ENCODE results near the gene ABCA13. TPM values are rescaled to one million over a fixed set of nuclear protein-coding genes. Genes with fewer than 3 reads are reported as not detected.

Gene ABCA13
- total RNA-seq, 2 donors from 2014 or later, result 1.7 to 2.5 TPM

GRCh38 chr7:48621076-48621475 lies 449.8 kb downstream of the ABCA13 start:
- Histone ChIP-seq H3K4me3 (no peak overlapping the region), H3K9me3 (no peaks in the 10 kb centered on the region), H3K27ac (no peak overlapping the region), H3K9ac (ENCODE audit: low read depth in 2 of 2, low read length in 2 of 2) (no peak overlapping the region), H3K4me1 (no peaks in the 10 kb centered on the region), H3K36me3 (no peaks in the 10 kb centered on the region), H3K27me3 (no peaks in the 10 kb centered on the region)
- TF ChIP-seq CTCF (IDR thresholded peaks at IDR 0.05), result no peak
- intact Hi-C loops (cut with DNase I), result no loop called here
- DNase-seq, result no peak

- Histone ChIP-seq H3K36me3 (no peaks in the 10 kb centered on the region), H3K9me3 (no peaks in the 10 kb centered on the region), H3K9ac (ENCODE audit: low read depth in 2 of 2, low read length in 2 of 2) (no peak overlapping the region), H3K27me3 (no peaks in the 10 kb centered on the region), H3K4me1 (no peaks in the 10 kb centered on the region), H3K4me3 (no peak overlapping the region), H3K27ac (no peak overlapping the region)
- DNase-seq, result no peak
- TF ChIP-seq CTCF (IDR thresholded peaks at IDR 0.05), result no peak
- intact Hi-C loops (cut with DNase I), result no loop called here
Observed at GRCh38 chr7:48627164-48627563, 455.9 kb downstream of the ABCA13 start.

GRCh38 chr7:48628793-48629349 lies 457.6 kb downstream of the ABCA13 start:
- intact Hi-C loops (cut with DNase I), result no loop called here
- no peak overlapping the region for H3K27ac ChIP-seq
- no peaks in the 10 kb centered on the region for H3K36me3 ChIP-seq
- no peak overlapping the region for H3K9ac ChIP-seq (ENCODE audit: low read depth in 2 of 2, low read length in 2 of 2)
- no peaks in the 10 kb centered on the region for H3K27me3 ChIP-seq
- DNase-seq, result no peak
- H3K9me3 ChIP-seq, result no peaks in the 10 kb centered on the region
- H3K4me3 ChIP-seq, result no peak overlapping the region
- H3K4me1 ChIP-seq, result no peaks in the 10 kb centered on the region
- no peak for TF ChIP-seq CTCF (IDR thresholded peaks at IDR 0.05)

GRCh38 chr7:48634116-48634632 lies 462.9 kb downstream of the ABCA13 start:
- Histone ChIP-seq H3K9me3 (no peaks in the 10 kb centered on the region), H3K27ac (no peak overlapping the region), H3K9ac (ENCODE audit: low read depth in 2 of 2, low read length in 2 of 2) (no peak overlapping the region), H3K27me3 (no peaks in the 10 kb centered on the region), H3K4me3 (no peak overlapping the region), H3K36me3 (no peaks in the 10 kb centered on the region), H3K4me1 (no peaks in the 10 kb centered on the region)
- no peak for TF ChIP-seq CTCF (IDR thresholded peaks at IDR 0.05)
- intact Hi-C loops (cut with DNase I), result no loop called here
- DNase-seq, result no peak

GRCh38 chr7:48635796-48636195 lies 464.5 kb downstream of the ABCA13 start:
- Histone ChIP-seq H3K27ac (no peak overlapping the region), H3K36me3 (no peaks in the 10 kb centered on the region), H3K4me3 (no peak overlapping the region), H3K9me3 (no peaks in the 10 kb centered on the region), H3K9ac (ENCODE audit: low read depth in 2 of 2, low read length in 2 of 2) (no peak overlapping the region), H3K27me3 (no peaks in the 10 kb centered on the region), H3K4me1 (no peaks in the 10 kb centered on the region)
- TF ChIP-seq CTCF (IDR thresholded peaks at IDR 0.05), result no peak
- intact Hi-C loops (cut with DNase I), result no loop called here
- DNase-seq, result no peak
